Right atrium auricular region (tissue), 2 donors: ENCODE data around the gene R3HCC1L. TPM values are rescaled to one million over a fixed set of nuclear protein-coding genes. Genes with fewer than 3 reads are reported as not detected.

Experiments
- DNase-seq: peaks from one replicate; pipeline ENCODE4 v3.0.0-alpha.2; 2019; ENCODE audit warnings: low spot score
- H3K27ac ChIP-seq, 2 donors: fragments of 200-600 bp; sonication (generic); 1 replicate in 1 of 2; 2 replicates in 1 of 2; pipeline ENCODE4 v1.5.1; 2016 to 2019
- H3K27me3 ChIP-seq, 2 donors: fragments of 200-600 bp; sonication (generic); one replicate each; pipeline versions ENCODE4 v1.5.1 to v1.6.0; 2017 to 2019
- H3K36me3 ChIP-seq: fragments of 200-600 bp; sonication (generic); one replicate; pipeline ENCODE4 v1.5.1; 2016
- H3K4me1 ChIP-seq, 2 donors: fragments of 200-600 bp; sonication (generic); one replicate each; pipeline versions ENCODE4 v1.5.1 to v1.6.0; 2017 to 2019
- H3K4me3 ChIP-seq, 2 donors: fragments of 200-600 bp; sonication (generic); 1 replicate in 1 of 2; 2 replicates in 1 of 2; pipeline ENCODE4 v1.5.1; 2017 to 2019; ENCODE audit warnings: mild to moderate bottlenecking in 1 of 2, moderate library complexity in 1 of 2
- H3K9me3 ChIP-seq, 2 donors: fragments of 200-600 bp; sonication (generic); one replicate each; pipeline ENCODE4 v1.5.1; 2019
- CTCF ChIP-seq, 2 donors: fragments of 200-600 bp; sonication (generic); IDR thresholded peaks; one replicate each; pipeline ENCODE4 v1.5.1; 2019; ENCODE audit warnings: antibody characterized with exemption in 2 of 2
- total RNA-seq, 2 donors: library from RNA; depleted of rRNA; stranded (reverse); fragments of >200 nt; gene quantifications; one replicate each; pipeline ENCODE4 v1.1.0, GENCODE V29; 2016

Gene R3HCC1L
- total RNA-seq, 2 donors from 2014 or later: 4.0 to 5.2 TPM

- H3K27me3 ChIP-seq: no peaks in the 10 kb centered on the region
- H3K4me1 ChIP-seq: no peaks in the 10 kb centered on the region
- no peak for DNase-seq
- H3K4me3 ChIP-seq: no peak overlapping the region
- H3K36me3 ChIP-seq: peaks cover 16% of the 10 kb centered on the region
- no peaks in the 10 kb centered on the region for H3K9me3 ChIP-seq
- TF ChIP-seq CTCF (IDR thresholded peaks at IDR 0.05): no peak
- H3K27ac ChIP-seq: no peak overlapping the region
Observed at GRCh38 chr10:98231417-98231816, 97.0 kb downstream of the R3HCC1L start.

- H3K27ac ChIP-seq: no peak overlapping the region
- H3K4me3 ChIP-seq: no peak overlapping the region
- no peak for DNase-seq
- peaks cover 39% of the 10 kb centered on the region for H3K36me3 ChIP-seq
- H3K27me3 ChIP-seq: no peaks in the 10 kb centered on the region
- TF ChIP-seq CTCF (IDR thresholded peaks at IDR 0.05): no peak
- no peaks in the 10 kb centered on the region for H3K4me1 ChIP-seq
- no peaks in the 10 kb centered on the region for H3K9me3 ChIP-seq
Observed at GRCh38 chr10:98235846-98236245, 101.4 kb downstream of the R3HCC1L start.

- Histone ChIP-seq H3K27ac (no peak overlapping the region), H3K9me3 (no peaks in the 10 kb centered on the region), H3K36me3 (peaks cover 39% of the 10 kb centered on the region), H3K4me1 (no peaks in the 10 kb centered on the region), H3K4me3 (no peak overlapping the region), H3K27me3 (no peaks in the 10 kb centered on the region)
- no peak for DNase-seq
- no peak for TF ChIP-seq CTCF (IDR thresholded peaks at IDR 0.05)
Observed at GRCh38 chr10:98236862-98237261, 102.4 kb downstream of the R3HCC1L start.

GRCh38 chr10:98238391-98238790 is 103.9 kb downstream of the R3HCC1L start:
- H3K4me1 ChIP-seq: no peaks in the 10 kb centered on the region
- TF ChIP-seq CTCF (IDR thresholded peaks at IDR 0.05): no peak
- H3K9me3 ChIP-seq: no peaks in the 10 kb centered on the region

GRCh38 chr10:98240524-98240923 is 106.1 kb downstream of the R3HCC1L start:
- Histone ChIP-seq H3K4me3 (no peak overlapping the region), H3K36me3 (peaks cover 48% of the 10 kb centered on the region), H3K27ac (no peak overlapping the region), H3K9me3 (no peaks in the 10 kb centered on the region), H3K27me3 (no peaks in the 10 kb centered on the region), H3K4me1 (no peaks in the 10 kb centered on the region)
- TF ChIP-seq CTCF (IDR thresholded peaks at IDR 0.05): no peak
- DNase-seq: no peak

More at GRCh38 chr10:98238391-98238790, 103.9 kb downstream of the R3HCC1L start:
- H3K27me3 ChIP-seq: no peaks in the 10 kb centered on the region
- H3K27ac ChIP-seq: no peak overlapping the region
- no peak overlapping the region for H3K4me3 ChIP-seq
- peaks cover 39% of the 10 kb centered on the region for H3K36me3 ChIP-seq
- no peak for DNase-seq

GRCh38 chr10:98242823-98243222 is 108.4 kb downstream of the R3HCC1L start:
- DNase-seq: no peak
- Histone ChIP-seq H3K36me3 (peaks cover 38% of the 10 kb centered on the region), H3K27me3 (no peaks in the 10 kb centered on the region), H3K27ac (no peak overlapping the region), H3K4me1 (no peaks in the 10 kb centered on the region), H3K4me3 (no peak overlapping the region), H3K9me3 (no peaks in the 10 kb centered on the region)
- peak in 1 of 2 donors; percentile 57 for TF ChIP-seq CTCF (IDR thresholded peaks at IDR 0.05)
